ENCODE data around the gene KLF7.

KLF7 gene

DNA sequence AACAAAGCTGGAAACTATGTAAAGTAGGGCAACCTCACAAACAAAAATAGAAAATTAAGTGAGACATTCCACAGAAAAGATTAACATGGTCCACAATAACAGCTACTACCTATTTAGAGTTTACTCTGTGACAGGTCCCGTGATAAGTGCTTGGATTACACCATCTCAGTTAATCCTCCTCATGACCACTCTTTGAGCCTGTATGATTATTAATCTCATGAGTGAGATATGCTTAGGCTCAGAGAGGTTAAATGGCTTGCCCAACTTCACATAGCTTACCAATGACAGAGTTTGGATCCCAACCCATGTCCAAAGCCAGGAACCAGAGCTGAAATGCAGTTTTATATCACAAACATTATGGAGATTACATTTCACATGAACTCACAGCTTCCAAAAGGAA, 37.3 kb upstream of the KLF7 start:
- H3K4me3 ChIP-seq (ENCODE audit: low read depth, low read length), result no peak overlapping the region
- H3K36me3 ChIP-seq, result no peaks in the 10 kb centered on the region
- TF ChIP-seq, protein P1, sequence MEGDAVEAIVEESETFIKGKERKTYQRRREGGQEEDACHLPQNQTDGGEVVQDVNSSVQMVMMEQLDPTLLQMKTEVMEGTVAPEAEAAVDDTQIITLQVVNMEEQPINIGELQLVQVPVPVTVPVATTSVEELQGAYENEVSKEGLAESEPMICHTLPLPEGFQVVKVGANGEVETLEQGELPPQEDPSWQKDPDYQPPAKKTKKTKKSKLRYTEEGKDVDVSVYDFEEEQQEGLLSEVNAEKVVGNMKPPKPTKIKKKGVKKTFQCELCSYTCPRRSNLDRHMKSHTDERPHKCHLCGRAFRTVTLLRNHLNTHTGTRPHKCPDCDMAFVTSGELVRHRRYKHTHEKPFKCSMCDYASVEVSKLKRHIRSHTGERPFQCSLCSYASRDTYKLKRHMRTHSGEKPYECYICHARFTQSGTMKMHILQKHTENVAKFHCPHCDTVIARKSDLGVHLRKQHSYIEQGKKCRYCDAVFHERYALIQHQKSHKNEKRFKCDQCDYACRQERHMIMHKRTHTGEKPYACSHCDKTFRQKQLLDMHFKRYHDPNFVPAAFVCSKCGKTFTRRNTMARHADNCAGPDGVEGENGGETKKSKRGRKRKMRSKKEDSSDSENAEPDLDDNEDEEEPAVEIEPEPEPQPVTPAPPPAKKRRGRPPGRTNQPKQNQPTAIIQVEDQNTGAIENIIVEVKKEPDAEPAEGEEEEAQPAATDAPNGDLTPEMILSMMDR (IDR thresholded peaks at IDR 0.05; ENCODE audit: low read depth, low read length), result no peak
- H3K9me3 ChIP-seq, result no peaks in the 10 kb centered on the region
- no peaks in the 10 kb centered on the region for H3K27me3 ChIP-seq
- no peak for DNase-seq
- peaks cover 6% of the 10 kb centered on the region for H3K4me1 ChIP-seq

DNA sequence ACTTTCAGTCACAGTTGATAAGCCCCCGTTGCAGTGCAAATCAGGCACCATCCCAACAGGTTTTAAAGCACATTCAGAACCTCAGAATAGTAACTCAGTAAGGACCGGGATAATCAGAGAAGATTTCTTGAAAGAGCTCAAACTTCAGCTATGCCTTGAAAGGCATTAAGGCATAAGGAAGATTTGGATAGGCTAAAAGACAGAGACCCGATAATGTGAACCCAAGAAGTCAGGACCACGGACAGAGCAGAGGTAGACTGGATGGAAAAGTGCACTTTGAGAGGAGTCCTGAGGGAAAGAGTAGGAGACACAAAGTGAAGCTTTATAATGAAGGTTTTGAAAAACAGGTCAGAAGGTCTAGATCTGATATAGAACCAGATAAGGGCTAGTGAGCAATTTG, 36.9 kb upstream of the KLF7 start:
- TF ChIP-seq, protein P1 (IDR thresholded peaks at IDR 0.05; ENCODE audit: low read depth, low read length), result no peak
- H3K36me3 ChIP-seq, result no peaks in the 10 kb centered on the region
- H3K4me3 ChIP-seq (ENCODE audit: low read depth, low read length), result no peak overlapping the region
- DNase-seq, result no peak
- H3K27me3 ChIP-seq, result no peaks in the 10 kb centered on the region
- peaks cover 6% of the 10 kb centered on the region for H3K4me1 ChIP-seq
- no peaks in the 10 kb centered on the region for H3K9me3 ChIP-seq

DNA sequence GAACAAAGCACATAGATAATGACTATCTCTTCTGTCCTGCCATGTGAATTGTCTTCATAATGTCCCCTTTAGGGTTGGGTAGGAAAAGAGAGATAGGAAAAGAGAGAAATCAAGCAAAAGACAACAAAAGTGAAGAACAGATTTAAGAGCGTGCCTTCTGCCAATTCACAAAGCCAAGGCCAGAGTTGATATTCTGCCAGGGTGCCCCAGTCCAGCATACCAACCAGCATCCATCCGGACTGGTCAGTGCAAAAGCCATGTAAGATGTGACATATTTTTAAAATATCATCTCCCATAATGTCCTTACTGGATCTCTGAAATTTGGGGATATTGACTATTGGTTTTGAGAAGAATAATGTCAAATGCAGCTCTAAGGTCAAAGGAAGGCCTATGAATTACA, 35.7 kb upstream of the KLF7 start:
- Histone ChIP-seq H3K4me1 (peaks cover 6% of the 10 kb centered on the region), H3K36me3 (no peaks in the 10 kb centered on the region), H3K4me3 (ENCODE audit: low read depth, low read length) (no peak overlapping the region), H3K27me3 (no peaks in the 10 kb centered on the region), H3K9me3 (no peaks in the 10 kb centered on the region)
- DNase-seq, result no peak
- TF ChIP-seq, protein P1 (IDR thresholded peaks at IDR 0.05; ENCODE audit: low read depth, low read length), result no peak

GRCh38 chr2:207200136-207200535, 34.4 kb upstream of the KLF7 start:
- no peaks in the 10 kb centered on the region for H3K9me3 ChIP-seq
- H3K27me3 ChIP-seq, result no peaks in the 10 kb centered on the region
- TF ChIP-seq, protein P1 (IDR thresholded peaks at IDR 0.05; ENCODE audit: low read depth, low read length), result no peak
- H3K4me3 ChIP-seq (ENCODE audit: low read depth, low read length), result no peak overlapping the region
- DNase-seq, result no peak
- H3K36me3 ChIP-seq, result no peaks in the 10 kb centered on the region
- H3K4me1 ChIP-seq, result no peaks in the 10 kb centered on the region

GRCh38 chr2:207194028-207194427, 28.3 kb upstream of the KLF7 start:
- Histone ChIP-seq H3K36me3 (no peaks in the 10 kb centered on the region), H3K27me3 (no peaks in the 10 kb centered on the region), H3K4me3 (ENCODE audit: low read depth, low read length) (no peak overlapping the region), H3K4me1 (peaks cover 10% of the 10 kb centered on the region), H3K9me3 (no peaks in the 10 kb centered on the region)
- DNase-seq, result no peak
- TF ChIP-seq, protein P1 (IDR thresholded peaks at IDR 0.05; ENCODE audit: low read depth, low read length), result no peak

GRCh38 chr2:207188626-207189419, 23.1 kb upstream of the KLF7 start:
- Histone ChIP-seq H3K4me1 (peaks cover 6% of the 10 kb centered on the region), H3K9me3 (no peaks in the 10 kb centered on the region), H3K4me3 (ENCODE audit: low read depth, low read length) (no peak overlapping the region), H3K36me3 (no peaks in the 10 kb centered on the region), H3K27me3 (no peaks in the 10 kb centered on the region)
- TF ChIP-seq, protein P1 (IDR thresholded peaks at IDR 0.05; ENCODE audit: low read depth, low read length), result no peak
- DNase-seq, result no peak
